Lower leg skin (tissue), 4 donors: ENCODE results near the gene CTSH. TPM values are rescaled to one million over a fixed set of nuclear protein-coding genes. Genes with fewer than 3 reads are reported as not detected.
"Not testable (repeated sequence)": the region's sequence is repeated elsewhere in the genome, so short reads cannot be mapped to it uniquely, and the experiment has no call there.

ENCODE experiments used
- DNase-seq, 2 donors: peaks; one replicate each; pipeline ENCODE4 v3.0.0-alpha.2; 2019; ENCODE audit warnings: low spot score in 2 of 2
- H3K4me3 ChIP-seq: fragments of 200-600 bp; sonication (generic); 2 replicates; pipeline ENCODE4 v1.5.1; 2017; ENCODE audit warnings: mild to moderate bottlenecking, low read depth; ENCODE audit not compliant: poor library complexity, severe bottlenecking
- POLR2A ChIP-seq, 2 donors: fragments of 450-650 bp; IDR thresholded peaks; one replicate each; pipeline ENCODE4 v1.6.1; 2016 to 2017; ENCODE audit warnings: antibody characterized with exemption in 2 of 2, mild to moderate bottlenecking in 1 of 2, moderate library complexity in 1 of 2
- WGBS, 2 donors: methylation state at CpG; one replicate each; pipeline ENCODE4 v1.1.5; 2018; 5-methylcytosine and 5-hydroxymethylcytosine counted together
- intact Hi-C: fragments of 100-400 bp; cut with DNase I; formaldehyde crosslinking; loops from one replicate; pipeline ENCODE4 v1.15.0; 2023; ENCODE audit warnings: low total_unique reads
- total RNA-seq, 4 donors: library from RNA; depleted of rRNA; stranded (reverse); fragments of >200 nt; gene quantifications; one replicate each; pipeline ENCODE4 v1.1.0, GENCODE V29; 2016
- TF ChIP-seq, protein P1 (sequence below), 3 donors: fragments of 450-650 bp; IDR thresholded peaks; one replicate each; pipeline ENCODE4 v1.5.1; 2016; ENCODE audit warnings: antibody characterized with exemption in 3 of 3, mild to moderate bottlenecking in 3 of 3, moderate library complexity in 2 of 3

Gene CTSH
- total RNA-seq, 4 donors from 2014 or later: 213 to 518 (median 291) TPM

GRCh38 chr15:78872155-78872971 is 72.5 kb downstream of the CTSH start, which contains the start of gene MORF4L1:
Gene MORF4L1, plus strand, starts transcription at chr15:78872890. Its CDS starts 128 bp downstream, at chr15:78873018.
- WGBS, 2 donors: 4 to 10% methylated on average over 38 to 51 of the region's 52 CpGs
- intact Hi-C loops: no loop called here
- TF ChIP-seq, protein P1, sequence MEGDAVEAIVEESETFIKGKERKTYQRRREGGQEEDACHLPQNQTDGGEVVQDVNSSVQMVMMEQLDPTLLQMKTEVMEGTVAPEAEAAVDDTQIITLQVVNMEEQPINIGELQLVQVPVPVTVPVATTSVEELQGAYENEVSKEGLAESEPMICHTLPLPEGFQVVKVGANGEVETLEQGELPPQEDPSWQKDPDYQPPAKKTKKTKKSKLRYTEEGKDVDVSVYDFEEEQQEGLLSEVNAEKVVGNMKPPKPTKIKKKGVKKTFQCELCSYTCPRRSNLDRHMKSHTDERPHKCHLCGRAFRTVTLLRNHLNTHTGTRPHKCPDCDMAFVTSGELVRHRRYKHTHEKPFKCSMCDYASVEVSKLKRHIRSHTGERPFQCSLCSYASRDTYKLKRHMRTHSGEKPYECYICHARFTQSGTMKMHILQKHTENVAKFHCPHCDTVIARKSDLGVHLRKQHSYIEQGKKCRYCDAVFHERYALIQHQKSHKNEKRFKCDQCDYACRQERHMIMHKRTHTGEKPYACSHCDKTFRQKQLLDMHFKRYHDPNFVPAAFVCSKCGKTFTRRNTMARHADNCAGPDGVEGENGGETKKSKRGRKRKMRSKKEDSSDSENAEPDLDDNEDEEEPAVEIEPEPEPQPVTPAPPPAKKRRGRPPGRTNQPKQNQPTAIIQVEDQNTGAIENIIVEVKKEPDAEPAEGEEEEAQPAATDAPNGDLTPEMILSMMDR (IDR thresholded peaks at IDR 0.05): no peak
- no peak for TF ChIP-seq POLR2A (IDR thresholded peaks at IDR 0.05)
- H3K4me3 ChIP-seq: peak within 1 kb of the TSS; percentile 94
- peak; percentile 96 to 99 for DNase-seq

DNA sequence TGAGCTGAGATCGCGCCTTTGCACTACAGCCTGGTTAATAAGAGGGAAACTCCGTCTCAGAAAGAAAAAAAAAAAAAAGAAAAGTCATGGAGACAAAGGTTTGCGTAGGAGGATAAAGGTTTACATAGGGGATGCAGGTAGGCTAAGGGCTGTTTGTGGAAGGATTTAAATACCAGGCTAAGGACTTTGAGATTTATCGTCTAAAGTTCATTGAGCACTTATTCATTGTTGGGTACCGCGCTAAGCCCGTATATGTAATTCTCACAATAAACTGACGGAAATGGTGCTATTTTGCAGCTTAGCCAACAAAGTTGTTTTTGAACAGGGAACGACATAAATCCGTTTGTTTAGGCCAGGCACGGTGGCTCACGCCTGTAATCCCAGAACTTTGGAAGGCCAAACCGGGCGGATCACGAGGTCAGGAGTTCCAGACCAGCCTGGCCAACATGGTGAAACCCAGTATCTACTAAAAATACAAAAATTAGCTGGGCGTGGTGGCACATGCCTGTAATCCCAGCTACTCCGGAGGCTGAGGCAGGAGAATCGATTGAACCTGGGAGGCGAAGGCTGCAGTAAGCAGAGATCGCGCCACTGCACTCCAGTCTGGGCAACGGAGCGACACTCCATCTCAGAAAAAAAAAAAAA is 73.2 kb downstream of the CTSH start:
- intact Hi-C loops, H3K4me3 ChIP-seq, DNase-seq: not testable (repeated sequence)
- WGBS, 2 donors: 88 to 90% methylated on average over 24 of the region's 24 CpGs

Other genes starting within 250 kb of the CTSH start
- 1 to 10 TPM in 1 of 4 donors, under 1 TPM in 3; 0.59 to 2.1 (median 0.60) TPM for gene ADAMTS7, start 133.6 kb downstream of the CTSH start, total RNA-seq
- gene MORF4L1, start 72.2 kb downstream of the CTSH start, total RNA-seq: 100 to 1,000 TPM; 118 to 178 (median 141) TPM
- gene RASGRF1, start 145.7 kb upstream of the CTSH start, total RNA-seq: under 1 TPM in 1 of 4 donors, not detected in 3; 0.10 TPM